UCSD-AML1 (cell line): Measurements from ENCODE around the gene DCAF7.

ENCODE experiments used
- DNase-seq: peaks from one replicate; lab custom pipeline; 2025; ENCODE audit not compliant: unreplicated experiment; lab: John Stamatoyannopoulos, UW

The DCAF7 gene

GRCh38 chr17:63543822-63544420, 6.4 kb upstream of the DCAF7 start:
- DNase-seq: no peak

- DNase-seq: no peak
Observed at GRCh38 chr17:63544467-63545301, 5.6 kb upstream of the DCAF7 start.

- DNase-seq: no peak
Observed at GRCh38 chr17:63546308-63547082, 3.8 kb upstream of the DCAF7 start.

GRCh38 chr17:63547083-63547523, 3.2 kb upstream of the DCAF7 start:
- no peak for DNase-seq

GRCh38 chr17:63549289-63549945, 860 bp upstream of the DCAF7 start:
- no peak for DNase-seq

GRCh38 chr17:63550817-63551639, 751 bp downstream of the DCAF7 start:
- DNase-seq: peak; percentile 49

- no peak for DNase-seq
Observed at GRCh38 chr17:63552211-63552610, 1.9 kb downstream of the DCAF7 start.

GRCh38 chr17:63555500-63556156, 5.4 kb downstream of the DCAF7 start:
- no peak for DNase-seq

GRCh38 chr17:63557416-63557815, 7.1 kb downstream of the DCAF7 start:
- no peak for DNase-seq

- no peak for DNase-seq
Observed at GRCh38 chr17:63558441-63558840, 8.2 kb downstream of the DCAF7 start.

GRCh38 chr17:63561819-63562218, 11.5 kb downstream of the DCAF7 start:
- no peak for DNase-seq

- DNase-seq: no peak
Observed at GRCh38 chr17:63563339-63563738, 13.1 kb downstream of the DCAF7 start.

- DNase-seq: no peak
Observed at GRCh38 chr17:63564562-63564961, 14.3 kb downstream of the DCAF7 start.

- no peak for DNase-seq
Observed at GRCh38 chr17:63567229-63567628, 17.0 kb downstream of the DCAF7 start.

- no peak for DNase-seq
Observed at GRCh38 chr17:63568563-63568962, 18.3 kb downstream of the DCAF7 start.

GRCh38 chr17:63571632-63572310, 21.5 kb downstream of the DCAF7 start:
- DNase-seq: no peak

GRCh38 chr17:63573634-63574033, 23.4 kb downstream of the DCAF7 start:
- no peak for DNase-seq

- DNase-seq: no peak
Observed at GRCh38 chr17:63578027-63578768, 27.9 kb downstream of the DCAF7 start.

GRCh38 chr17:63578769-63579111, 28.5 kb downstream of the DCAF7 start:
- no peak for DNase-seq
